GM12801 (cell line): ENCODE measurements around the gene TNK2.

Source experiments
- CTCF ChIP-seq: IDR thresholded peaks from one replicate; pipeline ENCODE4 v1.5.1; 2011; ENCODE audit warnings: control low read depth; ENCODE audit not compliant: insufficient read length; ENCODE audit errors: extremely low read depth

The TNK2 gene

GRCh38 chr3:195868866-195869412 lies 39.4 kb downstream of the TNK2 start:
- no peak for TF ChIP-seq CTCF

GRCh38 chr3:195868336-195868865 lies 40.0 kb downstream of the TNK2 start:
- no peak for TF ChIP-seq CTCF

GRCh38 chr3:195867631-195868335 lies 40.6 kb downstream of the TNK2 start:
- TF ChIP-seq CTCF, result no peak

- TF ChIP-seq CTCF, result no peak
Observed at GRCh38 chr3:195866686-195867511, 41.5 kb downstream of the TNK2 start.

- TF ChIP-seq CTCF, result no peak
Observed at GRCh38 chr3:195865752-195866151, 42.6 kb downstream of the TNK2 start.

GRCh38 chr3:195863121-195864061 lies 45.0 kb downstream of the TNK2 start:
- TF ChIP-seq CTCF, result no peak

- TF ChIP-seq CTCF, result no peak
Observed at GRCh38 chr3:195860456-195860855, 47.9 kb downstream of the TNK2 start.
